MM.1S (cell line): ENCODE results near the gene PIGM.

Source experiments
- DNase-seq: peaks from one replicate; pipeline ENCODE4 v3.0.0-alpha.2; 2015
- H2AFZ ChIP-seq: fragments of 300-600 bp; sonication (generic); 2 replicates; pipeline ENCODE4 v1.6.0; 2016; ENCODE audit warnings: antibody characterized with exemption, low read length
- H3F3A ChIP-seq: fragments of 300-600 bp; sonication (generic); 2 replicates; pipeline ENCODE4 v1.6.1; 2016; ENCODE audit warnings: mild to moderate bottlenecking, antibody characterized with exemption, low read length, moderate library complexity, mixed read lengths; ENCODE audit not compliant: insufficient read depth
- H3K27ac ChIP-seq: fragments of 300-600 bp; sonication (generic); 2 replicates; pipeline ENCODE4 v1.5.1; 2016; ENCODE audit warnings: mild to moderate bottlenecking, low read length
- H3K27me3 ChIP-seq: fragments of 300-600 bp; sonication (generic); replicated peaks from 2 replicates; pipeline ENCODE4 v1.6.0; 2016; ENCODE audit warnings: low read length; ENCODE audit not compliant: insufficient read depth
- H3K36me3 ChIP-seq: fragments of 300-600 bp; sonication (generic); replicated peaks from 2 replicates; pipeline ENCODE4 v1.6.1; 2016; ENCODE audit warnings: mild to moderate bottlenecking, low read length, mixed read lengths; ENCODE audit not compliant: insufficient read depth
- H3K4me1 ChIP-seq: fragments of 300-600 bp; sonication (generic); 2 replicates; pipeline ENCODE4 v1.6.1; 2016; ENCODE audit warnings: low read length, mixed read lengths
- H3K4me2 ChIP-seq: fragments of 300-600 bp; sonication (generic); 2 replicates; pipeline ENCODE4 v1.6.0; 2016; ENCODE audit warnings: low read depth, low read length
- H3K4me3 ChIP-seq: fragments of 300-600 bp; sonication (generic); 2 replicates; pipeline ENCODE4 v1.5.1; 2016; ENCODE audit warnings: low read length, mixed read lengths
- H3K79me2 ChIP-seq: fragments of 300-600 bp; sonication (generic); 2 replicates; pipeline ENCODE4 v1.6.1; 2016; ENCODE audit warnings: mixed run types, low read length, mixed read lengths
- H3K9ac ChIP-seq: fragments of 300-600 bp; sonication (generic); 2 replicates; pipeline ENCODE4 v1.6.1; 2016; ENCODE audit warnings: low read length, mixed read lengths
- H3K9me2 ChIP-seq: fragments of 300-600 bp; sonication (generic); replicated peaks from 2 replicates; pipeline ENCODE4 v1.6.1; 2016; ENCODE audit warnings: mild to moderate bottlenecking, low read length, mixed read lengths; ENCODE audit not compliant: insufficient read depth
- H3K9me3 ChIP-seq: fragments of 300-600 bp; sonication (generic); replicated peaks from 2 replicates; pipeline ENCODE4 v1.6.1; 2016; ENCODE audit warnings: mild to moderate bottlenecking, low read length, mixed read lengths; ENCODE audit not compliant: insufficient read depth
- H4K20me1 ChIP-seq: fragments of 300-600 bp; sonication (generic); 2 replicates; pipeline ENCODE4 v1.6.1; 2016; ENCODE audit warnings: mild to moderate bottlenecking, low read length, moderate library complexity, mixed read lengths; ENCODE audit not compliant: insufficient read depth
- CTCF ChIP-seq: fragments of 300-600 bp; sonication (generic); IDR thresholded peaks from 2 replicates; pipeline ENCODE4 v1.5.1; 2016; ENCODE audit warnings: antibody characterized with exemption, low read length, mixed read lengths
- EZH2 ChIP-seq: fragments of 300-600 bp; sonication (generic); optimal IDR thresholded peaks from 2 replicates; pipeline ENCODE3; 2017; ENCODE audit warnings: low read depth, mild to moderate bottlenecking, antibody characterized with exemption, low read length, mixed read lengths
- EZH2phosphoT487 ChIP-seq: fragments of 300-600 bp; sonication (generic); IDR thresholded peaks from 2 replicates; pipeline ENCODE4 v1.6.1; 2018; ENCODE audit warnings: antibody characterized with exemption, low read length

PIGM gene

GRCh38 chr1:159986531-159986930, 45.3 kb downstream of the PIGM start:
- Histone ChIP-seq H3K9me2 (no peaks in the 10 kb centered on the region), H3K79me2 (no peaks in the 10 kb centered on the region), H3K27me3 (no peaks in the 10 kb centered on the region), H2AFZ (no peak overlapping the region), H3K4me1 (no peaks in the 10 kb centered on the region), H3K27ac (no peak overlapping the region), H4K20me1 (no peaks in the 10 kb centered on the region), H3K4me2 (no peak overlapping the region), H3K36me3 (no peaks in the 10 kb centered on the region), H3K9ac (no peak overlapping the region), H3F3A (no peaks in the 10 kb centered on the region), H3K4me3 (no peak overlapping the region), H3K9me3 (no peaks in the 10 kb centered on the region)
- TF ChIP-seq EZH2phosphoT487: no peak
- TF ChIP-seq EZH2: no peak
- no peak for TF ChIP-seq CTCF
- DNase-seq: no peak

- Histone ChIP-seq H3K4me2 (no peak overlapping the region), H3K36me3 (no peaks in the 10 kb centered on the region), H3K4me1 (no peaks in the 10 kb centered on the region), H3F3A (no peaks in the 10 kb centered on the region), H2AFZ (no peak overlapping the region), H3K9me3 (no peaks in the 10 kb centered on the region), H4K20me1 (no peaks in the 10 kb centered on the region), H3K79me2 (no peaks in the 10 kb centered on the region), H3K27ac (no peak overlapping the region), H3K27me3 (no peaks in the 10 kb centered on the region), H3K4me3 (no peak overlapping the region), H3K9ac (no peak overlapping the region), H3K9me2 (no peaks in the 10 kb centered on the region)
- no peak for TF ChIP-seq CTCF
- no peak for TF ChIP-seq EZH2
- TF ChIP-seq EZH2phosphoT487: no peak
- DNase-seq: no peak
Observed at GRCh38 chr1:159986093-159986492, 45.7 kb downstream of the PIGM start.

GRCh38 chr1:159985473-159985872, 46.3 kb downstream of the PIGM start:
- no peak for TF ChIP-seq CTCF
- TF ChIP-seq EZH2phosphoT487: no peak
- no peak overlapping the region for H2AFZ ChIP-seq
- H3K27ac ChIP-seq: no peak overlapping the region
- H3K9me2 ChIP-seq: no peaks in the 10 kb centered on the region
- H3K79me2 ChIP-seq: no peaks in the 10 kb centered on the region
- H4K20me1 ChIP-seq: no peaks in the 10 kb centered on the region
- no peaks in the 10 kb centered on the region for H3K4me1 ChIP-seq
- H3F3A ChIP-seq: no peaks in the 10 kb centered on the region
- H3K4me2 ChIP-seq: no peak overlapping the region
- no peaks in the 10 kb centered on the region for H3K27me3 ChIP-seq
- no peaks in the 10 kb centered on the region for H3K9me3 ChIP-seq
- no peak overlapping the region for H3K9ac ChIP-seq
- no peak overlapping the region for H3K4me3 ChIP-seq
- no peaks in the 10 kb centered on the region for H3K36me3 ChIP-seq
- no peak for DNase-seq
